ENCODE measurements around the gene TRABD2A. TPM values are rescaled to one million over a fixed set of nuclear protein-coding genes. Genes with fewer than 3 reads are reported as not detected.

Gene TRABD2A
- total and polyA plus RNA-seq, 2 donors, result 1.6 to 13.8 TPM

DNA sequence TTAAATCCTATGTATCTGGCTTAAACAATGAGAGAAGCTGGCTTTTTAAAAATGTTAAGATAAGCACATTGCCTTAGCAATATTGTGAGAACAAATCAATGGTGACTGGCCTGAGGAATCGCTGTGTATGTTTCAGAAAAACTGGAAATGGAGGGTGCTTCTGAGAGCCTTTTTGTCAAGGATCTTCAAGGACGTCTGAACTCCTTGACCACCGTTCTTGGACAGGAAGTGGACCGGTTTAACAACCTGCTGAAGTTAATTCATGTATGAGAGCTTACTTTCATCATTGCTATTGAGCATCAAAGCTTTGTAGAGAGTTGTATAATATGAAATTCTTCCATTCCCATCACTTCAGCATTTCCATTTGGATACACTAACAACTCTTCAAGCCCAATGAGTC, 72.6 kb downstream of the TRABD2A start:
- no peaks in the 10 kb centered on the region for H3K36me3 ChIP-seq (ENCODE audit: control insufficient read depth in 2 of 2, insufficient read depth in 2 of 2, low read length in 1 of 2)

DNA sequence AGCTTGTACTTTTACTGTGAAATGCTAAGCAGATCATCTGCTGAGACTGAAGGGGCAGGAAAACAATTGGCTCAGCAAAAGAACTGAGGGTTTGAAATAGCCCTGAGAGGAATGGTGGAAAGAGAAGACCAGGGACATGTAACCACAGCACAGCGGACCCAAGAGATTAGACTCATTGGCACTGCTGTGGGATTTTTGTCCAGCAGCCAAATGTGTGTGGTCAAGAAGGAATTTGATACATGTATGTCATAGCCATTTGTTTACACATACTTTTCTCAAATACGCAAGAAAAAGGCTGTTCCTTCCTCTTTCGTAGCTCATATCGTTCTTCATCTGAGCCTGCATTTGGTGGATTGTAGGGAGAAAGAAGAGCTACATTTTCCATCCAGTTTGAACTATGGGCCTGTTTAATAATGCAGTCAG, 73.8 kb downstream of the TRABD2A start:
- 61% methylated on average over 4 of the region's 4 CpGs for WGBS
- H3K36me3 ChIP-seq (ENCODE audit: control insufficient read depth in 2 of 2, insufficient read depth in 2 of 2, low read length in 1 of 2), result no peaks in the 10 kb centered on the region
- H3K4me1 ChIP-seq (ENCODE audit: control insufficient read depth in 2 of 2, insufficient read depth in 2 of 2, low read length in 2 of 2), result no peaks in the 10 kb centered on the region
- H3K27ac ChIP-seq (ENCODE audit: low read depth in 1 of 2, low read length in 1 of 2), result no peak overlapping the region
- H3K27me3 ChIP-seq (ENCODE audit: control insufficient read depth in 2 of 2, insufficient read depth in 1 of 2, low read length in 1 of 2), result no peaks in the 10 kb centered on the region
- no peak for DNase-seq (ENCODE audit: low read depth in 6 of 9, low spot score in 9 of 9)
- no peak overlapping the region for H3K4me3 ChIP-seq (ENCODE audit: low read length in 2 of 2)
- H3K9me3 ChIP-seq (ENCODE audit: control insufficient read depth in 2 of 2, insufficient read depth in 1 of 2, low read length in 1 of 2), result no peaks in the 10 kb centered on the region

More for the DNA sequence above, 72.6 kb downstream of the TRABD2A start:
- no peak overlapping the region for H3K27ac ChIP-seq (ENCODE audit: low read depth in 1 of 2, low read length in 1 of 2)
- no peak overlapping the region for H3K4me3 ChIP-seq (ENCODE audit: low read length in 2 of 2)
- no peaks in the 10 kb centered on the region for H3K4me1 ChIP-seq (ENCODE audit: control insufficient read depth in 2 of 2, insufficient read depth in 2 of 2, low read length in 2 of 2)
- H3K27me3 ChIP-seq (ENCODE audit: control insufficient read depth in 2 of 2, insufficient read depth in 1 of 2, low read length in 1 of 2), result no peaks in the 10 kb centered on the region
- WGBS, result 95% methylated on average over 4 of the region's 4 CpGs
- H3K9me3 ChIP-seq (ENCODE audit: control insufficient read depth in 2 of 2, insufficient read depth in 1 of 2, low read length in 1 of 2), result no peaks in the 10 kb centered on the region
- DNase-seq (ENCODE audit: low read depth in 6 of 9, low spot score in 9 of 9), result no peak

DNA sequence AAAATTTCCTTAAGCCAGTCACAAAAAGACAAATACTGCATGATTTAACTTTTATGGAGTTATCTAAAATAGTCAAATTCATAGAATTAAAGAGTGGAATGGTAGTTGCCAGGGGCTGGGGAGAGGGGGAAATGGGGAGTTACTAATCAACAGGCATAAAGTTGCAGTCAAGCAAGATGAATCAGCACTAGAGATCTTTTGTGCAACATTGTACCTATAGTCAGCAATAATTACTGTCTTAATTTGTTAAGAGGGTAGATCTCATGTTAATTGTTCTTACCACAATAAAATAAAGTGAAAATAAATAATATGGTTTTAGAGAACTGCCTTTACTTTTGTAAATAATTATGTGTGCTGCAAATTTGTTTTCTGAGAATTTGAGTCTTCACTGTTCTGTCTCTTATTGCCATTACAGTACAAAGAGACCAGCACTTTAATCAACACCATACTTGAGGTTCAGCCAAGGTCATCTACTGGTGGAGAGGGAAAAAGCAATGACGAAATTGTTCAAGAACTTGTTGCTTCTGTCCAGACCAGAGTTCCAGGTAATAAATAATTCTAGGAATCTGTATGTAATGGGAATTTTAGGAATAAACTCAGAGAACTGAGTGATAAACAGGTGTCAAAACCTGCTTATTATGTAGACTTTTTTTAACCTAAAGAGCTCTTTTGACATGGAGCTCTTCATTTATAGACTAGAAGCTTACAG, 75.5 kb downstream of the TRABD2A start:
- no peaks in the 10 kb centered on the region for H3K27me3 ChIP-seq (ENCODE audit: control insufficient read depth in 2 of 2, insufficient read depth in 1 of 2, low read length in 1 of 2)
- H3K4me1 ChIP-seq (ENCODE audit: control insufficient read depth in 2 of 2, insufficient read depth in 2 of 2, low read length in 2 of 2), result no peaks in the 10 kb centered on the region
- DNase-seq (ENCODE audit: low read depth in 6 of 9, low spot score in 9 of 9), result no peak
- H3K9me3 ChIP-seq (ENCODE audit: control insufficient read depth in 2 of 2, insufficient read depth in 1 of 2, low read length in 1 of 2), result no peaks in the 10 kb centered on the region
- WGBS, result 99% methylated on average over 1 of the region's 1 CpG
- no peak overlapping the region for H3K4me3 ChIP-seq (ENCODE audit: low read length in 2 of 2)
- H3K36me3 ChIP-seq (ENCODE audit: control insufficient read depth in 2 of 2, insufficient read depth in 2 of 2, low read length in 1 of 2), result no peaks in the 10 kb centered on the region
- no peak overlapping the region for H3K27ac ChIP-seq (ENCODE audit: low read depth in 1 of 2, low read length in 1 of 2)

DNA sequence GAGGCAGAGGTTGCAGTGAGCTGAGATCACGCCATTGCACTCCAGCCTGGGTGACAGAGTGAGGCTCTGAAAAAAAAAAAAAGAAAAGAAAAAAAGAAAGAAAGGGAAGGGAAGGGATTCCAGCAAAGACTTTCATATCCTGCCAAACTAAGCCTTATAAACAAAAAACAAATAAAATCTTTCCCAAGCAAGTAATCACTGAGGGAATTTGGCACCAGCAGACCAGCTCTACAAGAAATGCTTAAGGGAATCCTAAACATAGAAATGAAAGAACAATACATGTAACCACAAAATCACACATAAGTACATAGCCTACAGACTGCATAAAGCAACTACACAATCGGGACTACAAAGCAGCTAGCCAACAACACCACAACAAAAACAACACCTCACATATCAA, 79.1 kb downstream of the TRABD2A start:
- 94% methylated on average over 2 of the region's 2 CpGs for WGBS
- no peak for DNase-seq (ENCODE audit: low read depth in 6 of 9, low spot score in 9 of 9)
- Histone ChIP-seq H3K4me1 (ENCODE audit: control insufficient read depth in 2 of 2, insufficient read depth in 2 of 2, low read length in 2 of 2) (no peaks in the 10 kb centered on the region), H3K27me3 (ENCODE audit: control insufficient read depth in 2 of 2, insufficient read depth in 1 of 2, low read length in 1 of 2) (no peaks in the 10 kb centered on the region), H3K4me3 (ENCODE audit: low read length in 2 of 2) (no peak overlapping the region), H3K27ac (ENCODE audit: low read depth in 1 of 2, low read length in 1 of 2) (no peak overlapping the region), H3K9me3 (ENCODE audit: control insufficient read depth in 2 of 2, insufficient read depth in 1 of 2, low read length in 1 of 2) (no peaks in the 10 kb centered on the region), H3K36me3 (ENCODE audit: control insufficient read depth in 2 of 2, insufficient read depth in 2 of 2, low read length in 1 of 2) (no peaks in the 10 kb centered on the region)

DNA sequence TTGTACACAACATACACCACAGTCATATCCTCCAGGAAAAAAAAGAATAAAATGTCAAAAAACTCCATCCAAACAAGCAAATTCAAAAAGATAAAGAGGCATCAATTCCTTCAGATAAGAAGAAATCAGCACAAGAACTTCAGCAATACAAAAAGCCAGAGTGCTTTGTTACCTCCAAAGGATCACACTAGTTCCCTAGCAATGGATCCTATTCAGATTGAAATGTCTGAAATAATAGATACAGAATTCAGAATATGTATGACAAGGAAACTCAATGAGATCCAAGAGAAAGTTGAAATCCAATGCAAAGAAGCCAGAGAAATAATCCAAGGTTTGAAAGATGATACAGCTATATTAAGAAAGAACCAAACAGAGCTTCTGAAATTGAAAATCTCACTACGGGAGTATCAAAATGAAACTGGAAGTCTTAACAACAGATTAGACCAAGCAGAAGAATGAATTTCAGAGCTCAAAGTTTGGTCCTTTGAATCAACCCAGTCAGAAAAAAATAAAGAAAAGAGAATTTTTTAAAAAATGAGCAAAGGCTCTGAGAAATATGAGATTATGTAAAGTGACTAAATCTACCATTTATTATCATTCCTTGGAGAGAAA, 80.6 kb downstream of the TRABD2A start:
- WGBS, result 86% methylated on average over 1 of the region's 1 CpG
- Histone ChIP-seq H3K9me3 (ENCODE audit: control insufficient read depth in 2 of 2, insufficient read depth in 1 of 2, low read length in 1 of 2) (no peaks in the 10 kb centered on the region), H3K27me3 (ENCODE audit: control insufficient read depth in 2 of 2, insufficient read depth in 1 of 2, low read length in 1 of 2) (no peaks in the 10 kb centered on the region), H3K4me3 (ENCODE audit: low read length in 2 of 2) (no peak overlapping the region), H3K4me1 (ENCODE audit: control insufficient read depth in 2 of 2, insufficient read depth in 2 of 2, low read length in 2 of 2) (no peaks in the 10 kb centered on the region), H3K36me3 (ENCODE audit: control insufficient read depth in 2 of 2, insufficient read depth in 2 of 2, low read length in 1 of 2) (no peaks in the 10 kb centered on the region), H3K27ac (ENCODE audit: low read depth in 1 of 2, low read length in 1 of 2) (no peak overlapping the region)
- no peak for DNase-seq (ENCODE audit: low read depth in 6 of 9, low spot score in 9 of 9)

DNA sequence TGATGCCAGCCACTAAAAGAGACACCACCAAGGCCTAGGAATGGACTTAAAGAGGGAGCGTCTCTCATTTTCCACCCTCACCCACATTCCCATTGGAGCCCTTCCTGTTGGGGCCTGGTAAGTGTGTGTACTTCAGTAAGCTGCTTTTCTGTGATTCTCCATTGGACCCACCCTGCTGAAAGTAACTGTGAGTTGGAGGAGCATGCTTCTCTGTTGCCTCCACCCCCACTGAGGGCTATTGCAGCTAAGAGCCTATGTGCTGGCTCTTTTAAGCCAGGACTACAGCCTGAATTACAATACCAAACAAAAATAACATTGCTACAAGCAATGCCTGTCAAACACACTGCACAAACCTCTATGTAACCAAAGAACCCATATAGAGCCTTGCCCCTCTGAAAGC, 81.1 kb downstream of the TRABD2A start:
- no peak for DNase-seq (ENCODE audit: low read depth in 6 of 9, low spot score in 9 of 9)
- 100% methylated on average over 1 of the region's 1 CpG for WGBS
- Histone ChIP-seq H3K36me3 (ENCODE audit: control insufficient read depth in 2 of 2, insufficient read depth in 2 of 2, low read length in 1 of 2) (no peaks in the 10 kb centered on the region), H3K9me3 (ENCODE audit: control insufficient read depth in 2 of 2, insufficient read depth in 1 of 2, low read length in 1 of 2) (no peaks in the 10 kb centered on the region), H3K4me3 (ENCODE audit: low read length in 2 of 2) (no peak overlapping the region), H3K27me3 (ENCODE audit: control insufficient read depth in 2 of 2, insufficient read depth in 1 of 2, low read length in 1 of 2) (no peaks in the 10 kb centered on the region), H3K27ac (ENCODE audit: low read depth in 1 of 2, low read length in 1 of 2) (peak overlapping the region in 1 of 2 donors; percentile 18), H3K4me1 (ENCODE audit: control insufficient read depth in 2 of 2, insufficient read depth in 2 of 2, low read length in 2 of 2) (no peaks in the 10 kb centered on the region)

DNA sequence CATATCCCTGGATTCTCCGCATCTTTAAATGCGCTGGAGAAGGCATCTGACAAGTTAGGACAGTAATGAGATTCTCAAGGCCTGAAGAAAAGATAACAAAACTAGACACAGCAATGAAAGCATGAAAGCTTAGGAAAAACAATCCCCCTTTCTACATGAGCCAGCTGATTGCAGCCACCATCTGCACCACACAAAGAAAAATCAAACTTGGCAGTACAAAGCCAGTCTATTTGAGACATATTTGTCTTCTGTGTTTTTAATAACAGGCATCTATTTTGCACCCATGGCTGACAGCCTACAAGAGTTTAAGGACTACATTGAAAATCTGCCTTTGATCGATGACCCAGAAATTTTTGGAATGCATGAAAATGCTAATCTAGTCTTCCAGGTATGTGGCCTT, 83.6 kb downstream of the TRABD2A start:
- Histone ChIP-seq H3K4me3 (ENCODE audit: low read length in 2 of 2) (no peak overlapping the region), H3K4me1 (ENCODE audit: control insufficient read depth in 2 of 2, insufficient read depth in 2 of 2, low read length in 2 of 2) (no peaks in the 10 kb centered on the region), H3K36me3 (ENCODE audit: control insufficient read depth in 2 of 2, insufficient read depth in 2 of 2, low read length in 1 of 2) (no peaks in the 10 kb centered on the region), H3K9me3 (ENCODE audit: control insufficient read depth in 2 of 2, insufficient read depth in 1 of 2, low read length in 1 of 2) (no peaks in the 10 kb centered on the region), H3K27me3 (ENCODE audit: control insufficient read depth in 2 of 2, insufficient read depth in 1 of 2, low read length in 1 of 2) (no peaks in the 10 kb centered on the region), H3K27ac (ENCODE audit: low read depth in 1 of 2, low read length in 1 of 2) (no peak overlapping the region)
- WGBS, result 94% methylated on average over 3 of the region's 3 CpGs
- DNase-seq (ENCODE audit: low read depth in 6 of 9, low spot score in 9 of 9), result no peak

DNA sequence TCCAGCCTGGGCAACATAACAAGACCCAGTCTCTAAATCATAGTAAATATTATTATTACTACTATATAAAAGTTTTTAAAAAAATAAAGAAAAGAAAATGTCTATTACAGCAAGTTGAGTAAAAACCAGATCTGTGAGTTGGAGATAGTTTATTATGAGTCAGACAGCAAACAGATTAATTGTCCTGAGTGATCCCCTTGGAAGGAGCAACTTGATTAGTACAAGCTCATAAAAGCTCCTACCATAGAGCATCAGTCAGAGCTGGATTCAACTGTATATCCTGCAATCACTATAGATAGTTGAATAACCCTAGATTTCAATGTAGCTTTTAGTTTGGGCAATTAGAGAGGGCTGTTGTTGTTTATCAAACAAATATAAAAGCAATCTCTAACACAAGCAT, 84.1 kb downstream of the TRABD2A start:
- DNase-seq (ENCODE audit: low read depth in 6 of 9, low spot score in 9 of 9), result no peak
- H3K27ac ChIP-seq (ENCODE audit: low read depth in 1 of 2, low read length in 1 of 2), result no peak overlapping the region
- H3K9me3 ChIP-seq (ENCODE audit: control insufficient read depth in 2 of 2, insufficient read depth in 1 of 2, low read length in 1 of 2), result no peaks in the 10 kb centered on the region
- H3K27me3 ChIP-seq (ENCODE audit: control insufficient read depth in 2 of 2, insufficient read depth in 1 of 2, low read length in 1 of 2), result no peaks in the 10 kb centered on the region
- H3K4me3 ChIP-seq (ENCODE audit: low read length in 2 of 2), result no peak overlapping the region
- no peaks in the 10 kb centered on the region for H3K36me3 ChIP-seq (ENCODE audit: control insufficient read depth in 2 of 2, insufficient read depth in 2 of 2, low read length in 1 of 2)
- H3K4me1 ChIP-seq (ENCODE audit: control insufficient read depth in 2 of 2, insufficient read depth in 2 of 2, low read length in 2 of 2), result no peaks in the 10 kb centered on the region

DNA sequence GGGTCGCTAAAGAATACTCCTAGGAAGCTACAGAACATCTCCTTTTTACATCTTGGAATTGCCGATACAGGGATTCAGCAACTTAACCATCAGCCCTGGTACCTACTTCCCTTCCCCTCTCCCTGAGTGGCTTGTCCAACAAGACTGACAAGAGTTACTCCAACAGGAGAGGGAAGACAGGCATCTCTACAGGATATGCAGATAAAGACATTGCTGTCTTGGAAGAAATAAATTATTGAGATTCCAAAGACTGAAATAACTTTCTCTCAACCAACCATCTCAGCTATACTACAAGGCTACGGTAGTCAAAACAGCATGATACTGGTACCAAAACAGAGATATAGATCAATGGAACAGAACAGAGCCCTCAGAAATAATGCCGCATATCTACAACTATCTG, 87.2 kb downstream of the TRABD2A start:
- no peak overlapping the region for H3K4me3 ChIP-seq (ENCODE audit: low read length in 2 of 2)
- H3K27me3 ChIP-seq (ENCODE audit: control insufficient read depth in 2 of 2, insufficient read depth in 1 of 2, low read length in 1 of 2), result no peaks in the 10 kb centered on the region
- H3K36me3 ChIP-seq (ENCODE audit: control insufficient read depth in 2 of 2, insufficient read depth in 2 of 2, low read length in 1 of 2), result no peaks in the 10 kb centered on the region
- H3K27ac ChIP-seq (ENCODE audit: low read depth in 1 of 2, low read length in 1 of 2), result no peak overlapping the region
- DNase-seq (ENCODE audit: low read depth in 6 of 9, low spot score in 9 of 9), result no peak
- WGBS, result 91% methylated on average over 4 of the region's 4 CpGs
- H3K4me1 ChIP-seq (ENCODE audit: control insufficient read depth in 2 of 2, insufficient read depth in 2 of 2, low read length in 2 of 2), result no peaks in the 10 kb centered on the region
- H3K9me3 ChIP-seq (ENCODE audit: control insufficient read depth in 2 of 2, insufficient read depth in 1 of 2, low read length in 1 of 2), result no peaks in the 10 kb centered on the region

Data from thymus (tissue), 11 donors.